GM18526 (cell line): ENCODE data around the gene CALY.

Experiments used
- POLR2A ChIP-seq: IDR thresholded peaks from 3 replicates; pipeline ENCODE4 v1.6.1; 2011; ENCODE audit not compliant: insufficient read length; ENCODE audit errors: extremely low read depth

The CALY gene

GRCh38 chr10:133279326-133280226 lies 57.1 kb downstream of the CALY start:
- TF ChIP-seq POLR2A: no peak

- TF ChIP-seq POLR2A: no peak
Observed at GRCh38 chr10:133278577-133279265, 58.0 kb downstream of the CALY start.

- TF ChIP-seq POLR2A: no peak
Observed at GRCh38 chr10:133277993-133278576, 58.6 kb downstream of the CALY start.

- no peak for TF ChIP-seq POLR2A
Observed at GRCh38 chr10:133277277-133277992, 59.3 kb downstream of the CALY start.

GRCh38 chr10:133276435-133277201 lies 60.1 kb downstream of the CALY start, which contains the start of gene ADAM8:
Gene ADAM8 (minus strand): TSS chr10:133276868. CDS start chr10:133276817, 51 bp downstream.
- TF ChIP-seq POLR2A: peak; percentile 83

GRCh38 chr10:133276100-133276434 lies 60.6 kb downstream of the CALY start:
- no peak for TF ChIP-seq POLR2A

- TF ChIP-seq POLR2A: peak; percentile 44
Observed at GRCh38 chr10:133275684-133276092, 61.0 kb downstream of the CALY start.

- TF ChIP-seq POLR2A: peak; percentile 55
Observed at GRCh38 chr10:133274751-133275683, 61.7 kb downstream of the CALY start.
